GM12864 (cell line): ENCODE results near the gene NPLOC4.
"Not testable (repeated sequence)": the region's sequence is repeated elsewhere in the genome, so short reads cannot be mapped to it uniquely, and the experiment has no call there.

Experiments used
- DNase-seq: peaks from one replicate; pipeline ENCODE4 v3.0.0-alpha.2; 2011; ENCODE audit warnings: low read depth
- H3K4me3 ChIP-seq: 2 replicates; pipeline ENCODE4 v1.5.1; 2011; ENCODE audit warnings: mild to moderate bottlenecking, low read depth, low read length, control low read depth
- CTCF ChIP-seq: IDR thresholded peaks from 2 replicates; pipeline ENCODE4 v1.5.1; 2011; ENCODE audit warnings: low read depth, mild to moderate bottlenecking, moderate library complexity, low read length, control low read depth, inconsistent platforms; ENCODE audit errors: missing control alignments

Gene NPLOC4

GRCh38 chr17:81535007-81535328 is 101.9 kb downstream of the NPLOC4 start:
- TF ChIP-seq CTCF = no peak
- no peak overlapping the region for H3K4me3 ChIP-seq
- no peak for DNase-seq

- no peak for TF ChIP-seq CTCF
- H3K4me3 ChIP-seq = no peak overlapping the region
- no peak for DNase-seq
Observed at GRCh38 chr17:81534157-81535006, 102.5 kb downstream of the NPLOC4 start.

GRCh38 chr17:81533339-81534141 is 103.4 kb downstream of the NPLOC4 start:
- DNase-seq = no peak
- no peak overlapping the region for H3K4me3 ChIP-seq
- TF ChIP-seq CTCF = no peak

GRCh38 chr17:81532490-81533287 is 104.2 kb downstream of the NPLOC4 start:
- H3K4me3 ChIP-seq = no peak overlapping the region
- no peak for DNase-seq
- no peak for TF ChIP-seq CTCF

- H3K4me3 ChIP-seq, DNase-seq: not testable (repeated sequence)
Observed at GRCh38 chr17:81531998-81532404, 104.9 kb downstream of the NPLOC4 start.

GRCh38 chr17:81531013-81531412 is 105.9 kb downstream of the NPLOC4 start:
- H3K4me3 ChIP-seq, DNase-seq: not testable (repeated sequence)

- TF ChIP-seq CTCF = no peak
- H3K4me3 ChIP-seq = no peak overlapping the region
- no peak for DNase-seq
Observed at GRCh38 chr17:81529437-81529803, 107.5 kb downstream of the NPLOC4 start.
